ENCODE results near the gene CYP3A7. TPM values are rescaled to one million over a fixed set of nuclear protein-coding genes. Genes with fewer than 3 reads are reported as not detected.
"Not testable (repeated sequence)": the region's sequence is repeated elsewhere in the genome, so short reads cannot be mapped to it uniquely, and the experiment has no call there.

CYP3A7 gene
- total RNA-seq (1 to 10 TPM in 1 of 2 donors, not detected in 1; 1.3 TPM), polyA plus RNA-seq (ENCODE audit: insufficient read length in 2 of 2) (under 1 TPM in 1 of 2 donors, not detected in 1; 0.66 TPM)
- long read RNA-seq, donor 1 = 0 reads
- long read RNA-seq, donor 2 = 0 reads
- long read RNA-seq, donor 3 = 0 reads
- long read RNA-seq, donor 4 = 0 reads

- H3K9me3 ChIP-seq (ENCODE audit: control insufficient read depth, insufficient read depth, low read length) = no peaks in the 10 kb centered on the region
- no peak for DNase-seq (ENCODE audit: low read depth in 4 of 6, low spot score in 6 of 6)
- H3K27ac ChIP-seq (ENCODE audit: low read depth, low read length) = no peak within 1 kb of the TSS
- H3K36me3 ChIP-seq (ENCODE audit: control insufficient read depth, insufficient read depth, low read length) = no peaks in the 10 kb centered on the region
- H3K4me3 ChIP-seq (ENCODE audit: low read depth, low read length) = no peak within 1 kb of the TSS
- H3K4me1 ChIP-seq (ENCODE audit: control insufficient read depth, insufficient read depth, low read length) = no peaks in the 10 kb centered on the region
- H3K27me3 ChIP-seq (ENCODE audit: control insufficient read depth, insufficient read depth, low read length) = no peaks in the 10 kb centered on the region
- WGBS (ENCODE audit: insufficient coverage) = 80% methylated on average over 1 of the region's 5 CpGs
Observed at GRCh38 chr7:99734987-99735386, at the start of gene CYP3A7. Gene CYP3A7, minus strand, starts transcription at chr7:99735196. Its CDS starts 103 bp downstream, at chr7:99735093.

GRCh38 chr7:99784007-99784406 is 49.0 kb upstream of the CYP3A7 start, which contains the start of gene CYP3A4:
Gene CYP3A4, minus strand, starts transcription at chr7:99784184. Its CDS starts 103 bp downstream, at chr7:99784081.
- H3K4me3 ChIP-seq (ENCODE audit: low read depth, low read length) = no peak within 1 kb of the TSS
- no peak within 1 kb of the TSS for H3K27ac ChIP-seq (ENCODE audit: low read depth, low read length)
- H3K27me3 ChIP-seq (ENCODE audit: control insufficient read depth, insufficient read depth, low read length) = no peaks in the 10 kb centered on the region
- no peaks in the 10 kb centered on the region for H3K9me3 ChIP-seq (ENCODE audit: control insufficient read depth, insufficient read depth, low read length)
- no peaks in the 10 kb centered on the region for H3K36me3 ChIP-seq (ENCODE audit: control insufficient read depth, insufficient read depth, low read length)
- no peaks in the 10 kb centered on the region for H3K4me1 ChIP-seq (ENCODE audit: control insufficient read depth, insufficient read depth, low read length)
- no peak for DNase-seq (ENCODE audit: low read depth in 4 of 6, low spot score in 6 of 6)

GRCh38 chr7:99782012-99782953 is 47.3 kb upstream of the CYP3A7 start:
- Histone ChIP-seq H3K27me3 (ENCODE audit: control insufficient read depth, insufficient read depth, low read length) (no peaks in the 10 kb centered on the region), H3K4me3 (ENCODE audit: low read depth, low read length) (no peak overlapping the region), H3K4me1 (ENCODE audit: control insufficient read depth, insufficient read depth, low read length) (no peaks in the 10 kb centered on the region), H3K27ac (ENCODE audit: low read depth, low read length) (no peak overlapping the region), H3K36me3 (ENCODE audit: control insufficient read depth, insufficient read depth, low read length) (no peaks in the 10 kb centered on the region), H3K9me3 (ENCODE audit: control insufficient read depth, insufficient read depth, low read length) (no peaks in the 10 kb centered on the region)
- WGBS (ENCODE audit: insufficient coverage) = 88% methylated on average over 2 of the region's 5 CpGs
- DNase-seq (ENCODE audit: low read depth in 4 of 6, low spot score in 6 of 6) = no peak

- no peak overlapping the region for H3K27ac ChIP-seq (ENCODE audit: low read depth, low read length)
- no peaks in the 10 kb centered on the region for H3K27me3 ChIP-seq (ENCODE audit: control insufficient read depth, insufficient read depth, low read length)
- H3K36me3 ChIP-seq (ENCODE audit: control insufficient read depth, insufficient read depth, low read length) = no peaks in the 10 kb centered on the region
- no peaks in the 10 kb centered on the region for H3K9me3 ChIP-seq (ENCODE audit: control insufficient read depth, insufficient read depth, low read length)
- no peak for DNase-seq (ENCODE audit: low read depth in 4 of 6, low spot score in 6 of 6)
- WGBS (ENCODE audit: insufficient coverage) = no CpG with 5 or more reads among the region's 1 CpG
- no peaks in the 10 kb centered on the region for H3K4me1 ChIP-seq (ENCODE audit: control insufficient read depth, insufficient read depth, low read length)
- no peak overlapping the region for H3K4me3 ChIP-seq (ENCODE audit: low read depth, low read length)
Observed at GRCh38 chr7:99780588-99780987, 45.6 kb upstream of the CYP3A7 start.

GRCh38 chr7:99779949-99780348 is 45.0 kb upstream of the CYP3A7 start:
- H3K4me1 ChIP-seq (ENCODE audit: control insufficient read depth, insufficient read depth, low read length) = no peaks in the 10 kb centered on the region
- no peak for DNase-seq (ENCODE audit: low read depth in 4 of 6, low spot score in 6 of 6)
- H3K9me3 ChIP-seq (ENCODE audit: control insufficient read depth, insufficient read depth, low read length) = no peaks in the 10 kb centered on the region
- H3K27me3 ChIP-seq (ENCODE audit: control insufficient read depth, insufficient read depth, low read length) = no peaks in the 10 kb centered on the region
- no CpG with 5 or more reads among the region's 3 CpGs for WGBS (ENCODE audit: insufficient coverage)
- no peaks in the 10 kb centered on the region for H3K36me3 ChIP-seq (ENCODE audit: control insufficient read depth, insufficient read depth, low read length)
- no peak overlapping the region for H3K4me3 ChIP-seq (ENCODE audit: low read depth, low read length)
- H3K27ac ChIP-seq (ENCODE audit: low read depth, low read length) = no peak overlapping the region

GRCh38 chr7:99778880-99779279 is 43.9 kb upstream of the CYP3A7 start:
- Histone ChIP-seq H3K9me3 (ENCODE audit: control insufficient read depth, insufficient read depth, low read length) (no peaks in the 10 kb centered on the region), H3K27me3 (ENCODE audit: control insufficient read depth, insufficient read depth, low read length) (no peaks in the 10 kb centered on the region), H3K4me3 (ENCODE audit: low read depth, low read length) (no peak overlapping the region), H3K27ac (ENCODE audit: low read depth, low read length) (no peak overlapping the region), H3K36me3 (ENCODE audit: control insufficient read depth, insufficient read depth, low read length) (no peaks in the 10 kb centered on the region), H3K4me1 (ENCODE audit: control insufficient read depth, insufficient read depth, low read length) (no peaks in the 10 kb centered on the region)
- 100% methylated on average over 1 of the region's 5 CpGs for WGBS (ENCODE audit: insufficient coverage)
- DNase-seq (ENCODE audit: low read depth in 4 of 6, low spot score in 6 of 6) = no peak

- H3K27me3 ChIP-seq (ENCODE audit: control insufficient read depth, insufficient read depth, low read length); H3K9me3 ChIP-seq (ENCODE audit: control insufficient read depth, insufficient read depth, low read length); DNase-seq (ENCODE audit: low read depth in 4 of 6, low spot score in 6 of 6); H3K36me3 ChIP-seq (ENCODE audit: control insufficient read depth, insufficient read depth, low read length); H3K4me1 ChIP-seq (ENCODE audit: control insufficient read depth, insufficient read depth, low read length); H3K4me3 ChIP-seq (ENCODE audit: low read depth, low read length); H3K27ac ChIP-seq (ENCODE audit: low read depth, low read length): not testable (repeated sequence)
- no CpG with 5 or more reads among the region's 1 CpG for WGBS (ENCODE audit: insufficient coverage)
Observed at GRCh38 chr7:99773395-99773794, 38.4 kb upstream of the CYP3A7 start.

- Histone ChIP-seq H3K27ac (ENCODE audit: low read depth, low read length) (no peak overlapping the region), H3K4me3 (ENCODE audit: low read depth, low read length) (no peak overlapping the region), H3K36me3 (ENCODE audit: control insufficient read depth, insufficient read depth, low read length) (no peaks in the 10 kb centered on the region), H3K9me3 (ENCODE audit: control insufficient read depth, insufficient read depth, low read length) (no peaks in the 10 kb centered on the region), H3K4me1 (ENCODE audit: control insufficient read depth, insufficient read depth, low read length) (no peaks in the 10 kb centered on the region), H3K27me3 (ENCODE audit: control insufficient read depth, insufficient read depth, low read length) (no peaks in the 10 kb centered on the region)
- WGBS (ENCODE audit: insufficient coverage) = no CpG with 5 or more reads among the region's 1 CpG
- no peak for DNase-seq (ENCODE audit: low read depth in 4 of 6, low spot score in 6 of 6)
Observed at GRCh38 chr7:99772565-99772964, 37.6 kb upstream of the CYP3A7 start.

GRCh38 chr7:99769494-99769893 is 34.5 kb upstream of the CYP3A7 start:
- H3K36me3 ChIP-seq (ENCODE audit: control insufficient read depth, insufficient read depth, low read length); H3K4me3 ChIP-seq (ENCODE audit: low read depth, low read length); H3K9me3 ChIP-seq (ENCODE audit: control insufficient read depth, insufficient read depth, low read length); H3K27me3 ChIP-seq (ENCODE audit: control insufficient read depth, insufficient read depth, low read length); H3K27ac ChIP-seq (ENCODE audit: low read depth, low read length); DNase-seq (ENCODE audit: low read depth in 4 of 6, low spot score in 6 of 6); H3K4me1 ChIP-seq (ENCODE audit: control insufficient read depth, insufficient read depth, low read length): not testable (repeated sequence)
- WGBS (ENCODE audit: insufficient coverage) = no CpG with 5 or more reads among the region's 3 CpGs

- WGBS (ENCODE audit: insufficient coverage) = no CpG with 5 or more reads among the region's 2 CpGs
- no peak overlapping the region for H3K4me3 ChIP-seq (ENCODE audit: low read depth, low read length)
Observed at GRCh38 chr7:99768471-99768870, 33.5 kb upstream of the CYP3A7 start.

More at GRCh38 chr7:99768471-99768870, 33.5 kb upstream of the CYP3A7 start:
- Histone ChIP-seq H3K9me3 (ENCODE audit: control insufficient read depth, insufficient read depth, low read length) (no peaks in the 10 kb centered on the region), H3K36me3 (ENCODE audit: control insufficient read depth, insufficient read depth, low read length) (no peaks in the 10 kb centered on the region), H3K4me1 (ENCODE audit: control insufficient read depth, insufficient read depth, low read length) (no peaks in the 10 kb centered on the region), H3K27ac (ENCODE audit: low read depth, low read length) (no peak overlapping the region), H3K27me3 (ENCODE audit: control insufficient read depth, insufficient read depth, low read length) (no peaks in the 10 kb centered on the region)
- no peak for DNase-seq (ENCODE audit: low read depth in 4 of 6, low spot score in 6 of 6)

Measured in spinal cord (tissue), 10 donors.